SK-N-SH treated with all-trans-retinoic acid at 6 μM for 48 hours (cell line): ENCODE data around the gene C8A.

Experiments used
- ARNTL ChIP-seq: fragments of 450-650 bp; formaldehyde crosslinking; IDR thresholded peaks from 2 replicates; pipeline ENCODE4 v1.5.0; 2020; ENCODE audit warnings: low read depth, mild to moderate bottlenecking, moderate library complexity, borderline replicate concordance
- CREB5 ChIP-seq: fragments of 250-450 bp; sonication (Bioruptor Pico); IDR thresholded peaks from 2 replicates; pipeline ENCODE4 v1.5.1; 2020; ENCODE audit warnings: low read depth, mild to moderate bottlenecking, moderate library complexity
- CSDC2 ChIP-seq: fragments of 250-450 bp; sonication (Bioruptor Pico); IDR thresholded peaks from 2 replicates; pipeline ENCODE4 v1.5.0; 2020; ENCODE audit warnings: mild to moderate bottlenecking, moderate library complexity
- PPARA ChIP-seq: fragments of 250-450 bp; sonication (Bioruptor Pico); IDR thresholded peaks from 2 replicates; pipeline ENCODE4 v1.5.0; 2020; ENCODE audit warnings: mild to moderate bottlenecking, borderline replicate concordance
- RARB ChIP-seq: fragments of 250-450 bp; sonication (Bioruptor Pico); IDR thresholded peaks from 2 replicates; pipeline ENCODE4 v1.8.0; 2021; ENCODE audit warnings: mild to moderate bottlenecking, moderate library complexity
- TOX ChIP-seq: fragments of 250-450 bp; sonication (Bioruptor Pico); IDR thresholded peaks from 2 replicates; pipeline ENCODE4 v1.8.0; 2021; ENCODE audit warnings: mild to moderate bottlenecking, moderate library complexity, borderline replicate concordance
- TSHZ2 ChIP-seq: fragments of 250-450 bp; sonication (Bioruptor Pico); IDR thresholded peaks from 2 replicates; pipeline ENCODE4 v1.5.0; 2020; ENCODE audit warnings: mild to moderate bottlenecking, moderate library complexity
- ZFP3 ChIP-seq: fragments of 250-450 bp; sonication (Bioruptor Pico); IDR thresholded peaks from 2 replicates; pipeline ENCODE4 v1.5.0; 2020; ENCODE audit warnings: mild to moderate bottlenecking, moderate library complexity

GRCh38 chr1:56872597-56872996 is 18.0 kb downstream of the C8A start:
- TF ChIP-seq ARNTL (CRISPR knock-in tag), result no peak
- TF ChIP-seq CREB5 (CRISPR knock-in tag), result no peak
- TF ChIP-seq RARB, result no peak
- no peak for TF ChIP-seq ZFP3 (CRISPR knock-in tag)
- TF ChIP-seq TSHZ2 (CRISPR knock-in tag), result no peak
- TF ChIP-seq CSDC2 (CRISPR knock-in tag), result no peak
- no peak for TF ChIP-seq TOX (CRISPR knock-in tag)
- no peak for TF ChIP-seq PPARA (CRISPR knock-in tag)
